ENCODE results near the gene CDON. TPM values are rescaled to one million over a fixed set of nuclear protein-coding genes. Genes with fewer than 3 reads are reported as not detected.

CDON gene
- total RNA-seq, 1 donor from 2014 or later, result 32.6 TPM

Other genes starting within 250 kb of the CDON start
- not detected for gene PATE4, start 229.6 kb downstream of the CDON start, total RNA-seq
- 13.9 TPM for gene HYLS1, start 175.2 kb downstream of the CDON start, total RNA-seq
- 14.3 TPM for gene PUS3, start 159.7 kb downstream of the CDON start, total RNA-seq
- gene DDX25, start 158.4 kb downstream of the CDON start, total RNA-seq, result 18.8 TPM
- gene VSIG10L2, start 116.8 kb downstream of the CDON start, total RNA-seq, result not detected
- 36.3 TPM for gene RPUSD4, start 148.8 kb upstream of the CDON start, total RNA-seq
- 20.0 TPM for gene FAM118B, start 148.9 kb upstream of the CDON start, total RNA-seq
- gene SRPRA, start 206.0 kb upstream of the CDON start, total RNA-seq, result 6.9 TPM
- 18.3 TPM for gene FOXRED1, start 206.3 kb upstream of the CDON start, total RNA-seq
- 2.0 TPM for gene TIRAP, start 220.2 kb upstream of the CDON start, total RNA-seq
- 2.9 TPM for gene DCPS, start 241.2 kb upstream of the CDON start, total RNA-seq